Stimulated activated CD4-positive, alpha-beta T cell treated with anti-CD3 and anti-CD28 coated beads, Interleukin-4, amount 100 ng/mL, for 4 hours (primary cell): ENCODE measurements around the gene SMCO4.

Experiments used
- DNase-seq, 2 experiments: peaks; one replicate each; pipeline ENCODE4 v3.0.0-alpha.2; 2020

Gene SMCO4

DNA sequence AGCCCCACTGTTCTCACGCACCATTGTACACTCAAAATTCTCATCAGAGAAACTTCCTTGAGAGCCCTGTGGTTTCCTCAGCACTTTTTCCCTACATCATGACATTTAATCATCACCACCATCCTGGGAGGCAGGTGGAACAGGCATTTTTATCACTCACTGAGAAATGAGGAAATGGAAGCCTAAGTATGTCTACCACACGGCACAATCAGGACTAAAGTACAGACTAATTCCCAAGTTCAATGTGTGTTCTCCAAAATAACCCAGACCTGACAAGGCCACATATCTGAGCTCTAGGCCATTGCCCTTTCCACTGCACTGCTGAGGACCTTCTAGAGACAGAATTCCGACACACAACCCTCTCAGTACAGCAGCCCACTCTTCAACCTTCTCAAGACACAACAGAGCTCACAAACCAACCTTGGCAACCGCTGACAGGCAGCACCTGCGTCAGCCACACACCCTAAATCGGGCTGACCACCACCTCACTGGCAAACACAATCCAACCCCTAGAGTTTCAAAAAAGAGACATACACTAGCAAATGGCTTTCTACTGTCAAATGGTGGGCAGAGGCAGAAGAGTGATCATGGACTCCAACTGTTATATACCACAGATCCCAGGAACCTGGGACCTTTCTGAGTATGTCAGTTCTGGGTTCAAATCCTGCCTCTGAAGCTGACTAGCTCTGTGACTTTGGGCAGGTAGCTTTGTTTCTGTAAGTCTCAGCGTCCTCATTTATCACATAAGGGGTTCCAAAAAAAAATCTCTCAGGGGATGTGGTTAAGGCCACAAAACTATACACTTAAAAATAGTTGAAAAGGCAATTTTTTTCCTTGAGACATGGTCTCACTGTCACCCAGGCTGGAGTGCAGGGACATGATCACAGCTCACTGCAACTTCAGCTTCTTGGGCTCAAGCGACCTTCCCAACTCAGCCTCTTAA, 16.3 kb downstream of the SMCO4 start:
- no peak for DNase-seq

DNA sequence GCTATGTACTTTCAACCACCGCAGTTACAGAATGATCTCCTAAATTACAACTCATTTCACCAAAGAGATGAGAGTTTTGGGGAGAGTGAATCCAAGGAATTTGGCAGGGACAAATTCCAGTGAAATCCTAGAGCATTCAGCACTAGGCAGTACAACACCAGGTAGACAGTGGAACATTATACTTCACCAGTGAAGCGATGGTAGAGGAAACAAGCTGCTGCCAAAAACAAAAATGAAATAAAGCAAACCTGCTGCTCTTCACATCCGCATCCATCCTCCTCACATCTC, 16.9 kb downstream of the SMCO4 start:
- DNase-seq, result no peak

DNA sequence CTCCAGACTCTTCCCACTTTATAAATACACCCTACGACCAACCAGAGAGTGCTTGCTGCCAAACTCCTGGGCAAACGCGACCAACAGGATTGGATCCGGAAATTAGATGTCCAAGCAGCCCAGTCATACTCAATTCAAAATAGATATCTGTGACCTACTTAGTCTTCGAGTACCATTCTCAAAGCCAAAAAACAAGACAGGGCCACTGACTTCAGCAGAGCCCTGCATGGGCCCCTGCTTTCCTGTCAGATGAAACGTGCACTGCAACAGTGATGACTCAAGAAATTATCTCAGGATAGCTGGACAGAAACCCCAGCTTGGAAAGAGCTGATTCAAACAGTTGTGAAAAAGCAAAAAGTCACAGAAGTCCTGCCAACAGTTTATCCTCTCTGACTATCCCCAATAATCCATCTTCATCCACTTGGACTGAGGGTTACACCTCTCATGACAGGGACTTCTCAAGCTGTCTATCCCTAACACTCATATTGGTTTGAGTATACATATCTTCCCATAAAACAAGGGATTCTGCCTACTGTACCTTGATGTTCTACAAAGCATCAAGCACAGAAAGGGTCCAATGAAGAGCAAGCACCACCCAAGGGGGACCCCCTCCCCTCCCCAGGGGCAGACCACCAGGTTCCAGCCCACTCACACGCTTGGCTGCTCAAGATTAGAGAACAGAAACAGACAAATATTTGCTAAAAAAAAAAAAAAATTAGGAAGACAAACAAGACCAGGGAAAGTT, 17.4 kb downstream of the SMCO4 start:
- DNase-seq, result no peak

DNA sequence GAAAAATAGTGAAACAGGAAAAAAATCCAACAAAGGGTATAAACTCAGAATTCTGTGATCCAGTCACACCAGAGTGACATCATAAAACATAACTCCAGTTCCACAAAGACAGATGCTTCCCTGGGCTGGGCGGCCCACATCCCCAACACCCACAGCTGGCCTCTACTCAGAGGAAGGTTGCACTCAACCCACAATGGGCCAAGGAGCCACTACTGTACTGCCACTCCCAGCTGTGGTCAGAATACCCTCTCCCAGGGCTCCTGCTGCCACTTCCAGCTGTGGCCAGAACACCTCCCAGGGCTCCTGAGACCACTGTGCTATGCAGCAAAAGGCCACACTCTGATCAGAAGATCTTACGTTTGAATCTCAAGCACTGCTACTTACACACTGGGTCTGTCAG, 18.3 kb downstream of the SMCO4 start:
- DNase-seq, result no peak

DNA sequence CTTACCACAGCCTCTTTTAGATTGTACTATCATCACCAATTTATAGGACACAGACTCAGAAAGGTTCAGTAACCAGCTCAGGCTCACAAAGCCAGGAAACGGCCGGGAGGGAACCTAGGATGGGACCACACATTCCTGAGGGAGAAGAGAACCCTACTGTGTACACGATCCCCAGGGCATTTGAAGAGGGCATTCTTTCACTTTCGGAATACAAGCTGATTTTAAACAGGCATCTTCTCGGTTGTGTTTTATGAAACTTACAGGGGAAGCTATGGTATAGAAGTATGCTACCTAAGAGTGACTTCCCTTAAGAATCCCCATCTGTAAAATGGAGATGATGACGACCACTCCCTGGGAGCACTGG, 19.0 kb downstream of the SMCO4 start:
- DNase-seq, result no peak

- no peak for DNase-seq
Observed at GRCh38 chr11:93520726-93521509, 22.3 kb downstream of the SMCO4 start.

DNA sequence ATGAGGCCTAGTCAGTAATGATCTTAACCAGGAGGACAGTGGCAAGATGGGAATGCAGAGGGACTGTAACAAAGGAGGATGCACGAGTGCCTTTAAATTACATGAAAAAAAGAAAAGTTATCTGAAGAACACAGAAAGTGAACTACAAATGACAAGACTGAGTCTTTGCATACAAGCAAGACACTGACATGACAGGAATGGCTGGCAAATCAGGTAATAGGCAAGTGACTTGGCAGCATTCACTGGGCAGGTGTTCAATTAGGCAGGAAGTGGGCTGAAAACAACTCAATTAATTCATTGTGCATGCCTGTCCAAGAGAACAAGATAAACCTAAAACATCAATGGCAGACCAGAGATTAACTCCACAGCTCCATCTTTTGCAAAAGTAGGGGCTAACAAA, 24.0 kb downstream of the SMCO4 start:
- DNase-seq, result no peak

GRCh38 chr11:93518081-93518480, 25.1 kb downstream of the SMCO4 start:
- no peak for DNase-seq

GRCh38 chr11:93517611-93518010, 25.6 kb downstream of the SMCO4 start:
- no peak for DNase-seq

DNA sequence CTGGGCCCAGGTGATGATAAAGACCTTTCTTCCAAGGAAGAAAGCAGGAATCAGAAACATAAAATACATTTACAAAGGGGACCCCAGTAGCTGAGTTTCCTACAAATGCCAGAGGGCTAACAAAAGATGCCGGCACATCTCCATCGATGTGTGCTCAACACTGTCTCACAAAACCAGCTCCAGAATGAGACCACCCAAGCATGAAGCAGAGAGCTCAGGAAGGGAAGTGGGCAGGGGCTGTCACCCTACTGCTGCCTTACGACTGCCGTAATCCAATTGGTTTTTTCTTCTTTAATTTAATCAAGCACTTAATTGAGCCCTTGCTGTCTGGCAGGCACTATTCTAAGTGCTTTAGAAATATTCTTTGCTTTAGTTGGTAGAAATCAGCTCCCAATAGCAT, 26.1 kb downstream of the SMCO4 start:
- no peak for DNase-seq

DNA sequence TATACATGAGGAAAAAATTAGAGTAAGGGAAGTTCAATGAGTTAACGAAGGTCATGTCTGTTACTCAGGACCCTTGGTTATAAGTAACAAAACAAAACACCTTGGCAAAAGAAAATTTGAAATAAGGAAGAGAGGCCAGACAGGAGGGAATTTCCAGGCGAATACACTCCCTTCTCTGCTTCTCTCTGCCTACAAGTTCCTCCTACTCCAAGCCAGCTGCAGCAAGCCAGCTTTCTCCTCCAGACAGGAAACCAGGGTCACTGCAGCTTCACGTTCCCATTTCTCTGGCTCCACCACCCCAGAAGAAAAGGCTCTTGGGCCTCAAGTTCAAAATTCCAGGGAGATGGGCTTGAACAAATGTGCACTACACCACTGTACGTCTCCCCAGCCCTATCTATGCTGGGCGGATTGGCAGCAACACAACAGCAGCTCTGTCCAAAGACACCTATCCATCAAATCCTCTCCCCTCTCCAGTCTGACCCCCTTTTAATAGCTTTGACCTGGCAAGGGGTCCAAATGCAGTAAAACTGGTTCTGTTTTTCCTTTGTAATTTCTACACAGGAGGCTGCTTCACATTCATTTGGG, 27.7 kb downstream of the SMCO4 start:
- DNase-seq, result no peak

GRCh38 chr11:93514712-93515111, 28.5 kb downstream of the SMCO4 start:
- no peak for DNase-seq

GRCh38 chr11:93513772-93514171, 29.4 kb downstream of the SMCO4 start:
- no peak for DNase-seq

- no peak for DNase-seq
Observed at GRCh38 chr11:93512949-93513667, 30.1 kb downstream of the SMCO4 start.

- DNase-seq, result no peak
Observed at GRCh38 chr11:93512073-93512475, 31.1 kb downstream of the SMCO4 start.

GRCh38 chr11:93510196-93510873, 32.9 kb downstream of the SMCO4 start:
- DNase-seq, result no peak

DNA sequence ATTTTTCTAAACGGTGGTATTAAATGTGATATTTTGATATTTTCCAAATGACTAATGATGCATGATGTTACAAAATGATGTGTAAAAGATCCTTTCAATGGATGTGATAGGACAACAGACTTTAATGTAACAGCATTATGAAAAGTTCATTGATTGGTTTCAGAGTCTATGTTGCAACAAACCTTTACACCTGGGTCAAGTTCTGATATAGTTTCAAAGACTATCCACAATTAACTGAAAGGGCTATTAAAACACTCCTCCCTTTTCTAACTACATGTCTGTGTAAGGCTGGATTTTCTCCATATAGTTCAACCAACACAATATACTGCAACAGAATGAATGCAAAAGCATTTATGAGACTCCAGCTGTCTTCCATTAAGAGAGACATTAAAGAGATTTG, 35.7 kb downstream of the SMCO4 start:
- DNase-seq, result no peak

DNA sequence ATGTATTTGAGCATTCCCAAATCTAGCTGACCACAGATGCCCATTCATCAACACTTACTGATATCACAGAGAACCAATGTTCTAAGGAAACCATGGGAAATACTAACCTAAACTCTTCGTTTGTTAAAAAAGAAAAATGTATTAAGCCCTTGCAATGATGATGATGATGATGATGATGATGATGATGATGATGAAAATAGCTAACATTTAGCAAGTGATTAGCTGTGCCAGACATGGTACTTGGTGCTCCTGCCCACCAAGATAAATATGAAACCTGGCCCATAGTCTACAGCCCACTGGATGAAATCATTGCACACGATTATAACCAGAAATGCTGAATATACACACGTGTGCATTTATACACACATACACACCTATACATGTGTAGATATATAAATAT, 37.5 kb downstream of the SMCO4 start:
- no peak for DNase-seq

DNA sequence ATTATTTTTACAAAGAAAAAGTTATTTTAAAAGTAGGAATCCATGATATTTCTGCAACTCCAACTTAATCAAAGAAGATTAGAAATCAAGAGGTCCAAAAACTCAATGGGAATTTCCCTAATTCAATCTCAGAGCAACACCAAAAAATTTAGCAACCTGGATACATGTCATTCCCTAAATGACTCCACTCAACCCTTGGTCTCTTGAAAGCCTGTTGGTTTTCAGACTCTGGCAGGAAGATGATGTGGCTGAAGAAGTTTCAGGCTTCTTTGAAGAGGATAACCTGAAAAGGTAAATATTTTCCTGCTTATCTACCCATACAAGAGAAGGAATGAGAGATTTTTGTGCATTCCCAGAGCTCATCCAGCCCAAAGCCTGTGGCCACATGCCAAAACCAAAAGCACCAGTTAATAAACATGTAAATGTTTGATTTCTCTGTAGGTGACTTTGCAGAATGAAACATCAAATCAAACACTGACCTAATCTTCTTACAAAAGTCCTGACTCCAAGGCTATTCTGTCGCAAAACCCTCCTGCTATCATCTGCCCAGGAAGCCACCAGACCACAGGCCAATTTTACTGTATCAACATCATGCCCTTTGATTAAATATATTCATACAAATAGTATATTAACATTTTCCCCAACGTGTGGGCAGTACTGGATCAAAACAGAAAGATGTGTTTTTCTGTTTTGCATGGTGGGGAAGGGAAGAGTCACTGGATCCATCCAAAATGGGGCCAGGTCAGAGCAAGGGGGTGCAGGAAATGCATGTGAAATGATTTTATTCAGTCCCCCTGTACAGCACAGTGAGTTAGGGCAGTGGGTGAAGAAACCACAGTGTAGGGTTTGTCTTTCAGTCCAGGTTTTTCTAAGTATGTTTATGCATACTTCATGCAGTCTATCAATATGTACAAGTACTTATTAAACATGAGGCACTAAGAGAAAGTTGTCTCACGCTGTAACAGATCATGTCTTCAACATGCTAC, 38.8 kb downstream of the SMCO4 start:
- no peak for DNase-seq

GRCh38 chr11:93501856-93502255, 41.3 kb downstream of the SMCO4 start:
- DNase-seq, result no peak

DNA sequence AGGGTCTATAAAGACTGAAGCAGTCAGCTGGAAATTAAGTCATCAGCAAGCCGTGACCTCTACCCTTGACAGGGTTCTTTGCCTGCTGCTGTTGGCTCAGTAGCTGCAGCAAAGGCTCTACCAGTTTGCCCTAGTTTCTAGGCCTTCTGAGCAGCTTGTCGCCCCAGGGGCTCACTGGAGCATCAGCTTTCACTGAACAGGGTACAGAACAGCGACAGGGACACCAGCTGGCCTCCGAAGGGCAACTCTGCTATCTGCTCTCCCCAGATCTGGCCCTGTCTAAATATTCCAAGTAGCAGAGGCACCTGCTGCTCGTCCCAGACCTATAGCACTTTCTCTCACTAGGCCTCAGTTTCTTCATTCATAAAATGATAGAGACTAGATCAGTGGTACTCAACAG, 42.4 kb downstream of the SMCO4 start:
- DNase-seq, result no peak
